ENCODE measurements around the gene HOXD11.

DNA sequence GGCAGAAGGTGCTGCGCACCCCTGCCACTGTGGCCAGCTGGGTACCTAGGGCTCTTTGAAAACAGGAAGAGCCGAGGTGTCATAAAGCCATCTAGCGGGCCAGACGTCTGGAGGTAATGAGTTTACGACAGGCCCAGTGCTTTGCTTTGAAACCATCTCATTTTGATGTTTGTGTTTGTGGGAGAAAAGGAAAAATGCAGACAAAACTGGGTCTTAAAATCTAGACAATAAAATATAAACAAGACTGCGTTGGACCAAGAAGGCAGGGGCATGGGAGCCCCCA lies 18.6 kb downstream of the HOXD11 start:
- TF ChIP-seq, protein P1, sequence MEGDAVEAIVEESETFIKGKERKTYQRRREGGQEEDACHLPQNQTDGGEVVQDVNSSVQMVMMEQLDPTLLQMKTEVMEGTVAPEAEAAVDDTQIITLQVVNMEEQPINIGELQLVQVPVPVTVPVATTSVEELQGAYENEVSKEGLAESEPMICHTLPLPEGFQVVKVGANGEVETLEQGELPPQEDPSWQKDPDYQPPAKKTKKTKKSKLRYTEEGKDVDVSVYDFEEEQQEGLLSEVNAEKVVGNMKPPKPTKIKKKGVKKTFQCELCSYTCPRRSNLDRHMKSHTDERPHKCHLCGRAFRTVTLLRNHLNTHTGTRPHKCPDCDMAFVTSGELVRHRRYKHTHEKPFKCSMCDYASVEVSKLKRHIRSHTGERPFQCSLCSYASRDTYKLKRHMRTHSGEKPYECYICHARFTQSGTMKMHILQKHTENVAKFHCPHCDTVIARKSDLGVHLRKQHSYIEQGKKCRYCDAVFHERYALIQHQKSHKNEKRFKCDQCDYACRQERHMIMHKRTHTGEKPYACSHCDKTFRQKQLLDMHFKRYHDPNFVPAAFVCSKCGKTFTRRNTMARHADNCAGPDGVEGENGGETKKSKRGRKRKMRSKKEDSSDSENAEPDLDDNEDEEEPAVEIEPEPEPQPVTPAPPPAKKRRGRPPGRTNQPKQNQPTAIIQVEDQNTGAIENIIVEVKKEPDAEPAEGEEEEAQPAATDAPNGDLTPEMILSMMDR (IDR thresholded peaks at IDR 0.05) = no peak
- no peak for TF ChIP-seq POLR2A (IDR thresholded peaks at IDR 0.05)
